Activated CD4-positive, alpha-beta memory T cell treated with anti-CD3 and anti-CD28 coated beads, Interleukin-2, amount 10 ng/mL, durations not matched to agents 7 days and 5 days (primary cell): ENCODE data around the gene CACNA2D3. TPM values are rescaled to one million over a fixed set of nuclear protein-coding genes. Genes with fewer than 3 reads are reported as not detected.

Experiments used
- CTCF ChIA-PET: fragments of 350-600 bp; sonication (Branson Sonifier 250); formaldehyde crosslinking; loops from one replicate; lab custom pipeline; 2021; ENCODE audit warnings: antibody characterized with exemption, inconsistent platforms; lab: Charles Lee
- POLR2A ChIA-PET: fragments of 350-600 bp; sonication (Branson Sonifier 250); formaldehyde crosslinking; loops from one replicate; lab custom pipeline; 2021; ENCODE audit warnings: antibody characterized with exemption; lab: Charles Lee
- DNase-seq: peaks from one replicate; pipeline ENCODE4 v3.0.0-alpha.2; 2020
- H3K27ac Mint-ChIP-seq: one replicate; pipeline ENCODE4 v1.8.0; 2021; ENCODE audit warnings: mild to moderate bottlenecking, mixed read lengths
- H3K27me3 Mint-ChIP-seq: one replicate; pipeline ENCODE4 v1.8.0; 2021; ENCODE audit warnings: mixed read lengths
- H3K36me3 Mint-ChIP-seq: one replicate; pipeline ENCODE4 v1.8.0; 2021; ENCODE audit warnings: low read depth, mixed read lengths
- H3K4me1 Mint-ChIP-seq: one replicate; pipeline ENCODE4 v1.8.0; 2021; ENCODE audit warnings: mixed read lengths
- H3K4me3 Mint-ChIP-seq: one replicate; pipeline ENCODE4 v1.8.0; 2021; ENCODE audit warnings: mild to moderate bottlenecking, mixed read lengths
- H3K9me3 Mint-ChIP-seq: one replicate; pipeline ENCODE4 v1.8.0; 2021; ENCODE audit warnings: mixed read lengths
- total RNA-seq, 2 experiments: library from RNA; stranded (reverse); gene quantifications; one replicate each; pipeline ENCODE4 v1.2.3, GENCODE V29; 2021

Gene CACNA2D3
- total RNA-seq, 2 experiments from 2014 or later, result not detected

DNA sequence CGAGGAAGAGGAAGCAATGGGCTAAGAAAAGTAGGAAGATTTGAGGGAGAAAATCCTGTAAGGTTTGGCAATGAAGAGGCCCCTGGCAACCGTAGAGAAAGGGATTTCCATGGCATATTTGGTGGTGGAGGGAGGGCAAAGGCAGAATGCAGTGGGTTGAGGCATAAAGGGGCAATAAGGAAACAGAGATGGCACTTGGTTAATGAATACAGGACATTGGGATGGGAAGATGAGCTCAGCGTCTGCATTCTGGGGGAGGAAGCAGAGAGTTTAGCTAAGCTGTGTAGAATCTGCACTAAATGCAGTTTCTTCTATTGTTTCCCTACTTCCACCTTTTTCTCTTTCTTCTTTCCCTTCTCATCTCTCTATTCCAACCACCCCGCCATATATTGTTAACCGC lies 721.9 kb downstream of the CACNA2D3 start:
- Mint-ChIP-seq H3K4me1 (no peaks in the 10 kb centered on the region), H3K27ac (no peak overlapping the region), H3K36me3 (no peaks in the 10 kb centered on the region), H3K9me3 (no peaks in the 10 kb centered on the region), H3K27me3 (no peaks in the 10 kb centered on the region), H3K4me3 (no peak overlapping the region)
- ChIA-PET POLR2A (no interaction called here), CTCF (no interaction called here)
- no peak for DNase-seq

DNA sequence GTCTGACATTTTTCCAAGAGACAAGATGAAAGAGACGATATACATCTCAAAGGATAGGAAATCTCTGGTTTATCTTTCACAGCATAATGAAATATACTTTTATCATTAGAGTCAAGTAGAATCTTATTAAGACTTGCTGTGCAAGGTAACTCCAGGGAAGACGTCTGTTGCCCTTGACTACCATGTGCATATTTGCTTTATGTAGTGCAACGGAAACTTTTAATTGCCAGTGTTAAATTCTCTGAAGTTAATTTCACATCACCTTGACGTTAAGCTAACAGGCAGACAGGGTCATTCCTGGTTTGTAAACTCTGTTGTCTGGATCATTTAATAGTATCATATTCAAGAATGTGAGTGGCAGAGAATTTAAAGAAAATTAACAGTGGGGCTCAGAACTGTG lies 722.7 kb downstream of the CACNA2D3 start:
- CTCF ChIA-PET, result no interaction called here
- POLR2A ChIA-PET, result no interaction called here
- H3K27ac Mint-ChIP-seq, result no peak overlapping the region
- H3K27me3 Mint-ChIP-seq, result no peaks in the 10 kb centered on the region
- H3K9me3 Mint-ChIP-seq, result no peaks in the 10 kb centered on the region
- no peak for DNase-seq
- H3K4me1 Mint-ChIP-seq, result no peaks in the 10 kb centered on the region
- no peaks in the 10 kb centered on the region for H3K36me3 Mint-ChIP-seq
- no peak overlapping the region for H3K4me3 Mint-ChIP-seq

DNA sequence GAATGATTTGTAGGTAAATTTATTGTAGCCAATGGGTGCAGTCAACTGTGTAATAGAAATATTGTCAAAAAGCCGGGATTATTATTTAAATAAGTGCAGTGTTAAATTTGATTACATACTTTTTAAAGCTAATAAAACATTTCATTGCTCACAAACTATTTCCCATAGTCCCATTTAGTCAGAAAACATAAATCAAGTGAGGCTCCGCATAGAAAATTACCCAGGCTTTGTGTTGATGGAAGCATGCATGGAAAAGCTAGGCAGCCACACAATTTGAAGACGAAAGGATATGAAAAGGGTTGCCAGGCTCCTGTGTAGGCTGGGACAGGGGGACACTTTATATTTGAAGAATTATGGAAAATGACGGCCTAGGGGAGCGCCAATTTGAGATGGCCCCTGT lies 723.2 kb downstream of the CACNA2D3 start:
- Mint-ChIP-seq H3K4me1 (no peaks in the 10 kb centered on the region), H3K9me3 (no peaks in the 10 kb centered on the region), H3K4me3 (no peak overlapping the region), H3K27ac (no peak overlapping the region), H3K36me3 (no peaks in the 10 kb centered on the region), H3K27me3 (no peaks in the 10 kb centered on the region)
- ChIA-PET POLR2A (no interaction called here), CTCF (no interaction called here)
- DNase-seq, result no peak

DNA sequence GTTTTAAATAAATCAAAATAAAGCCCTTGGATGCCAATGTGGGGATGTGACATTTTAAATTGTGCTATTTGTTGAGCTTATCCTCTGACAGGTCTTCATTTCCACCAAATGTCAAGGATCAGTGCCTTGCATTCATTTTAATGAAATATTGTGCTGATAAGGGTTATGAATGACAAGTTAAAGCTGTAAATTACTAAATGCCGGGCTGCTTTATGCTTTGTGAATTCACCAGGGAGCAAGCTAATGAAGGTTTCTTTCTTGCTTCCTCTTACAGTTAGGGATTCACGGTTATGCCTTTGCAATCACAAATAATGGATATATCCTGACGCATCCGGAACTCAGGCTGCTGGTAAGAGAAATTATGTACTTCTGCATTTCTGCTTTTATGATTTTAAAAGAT lies 723.8 kb downstream of the CACNA2D3 start:
- no peak for DNase-seq
- no peak overlapping the region for H3K27ac Mint-ChIP-seq
- no peak overlapping the region for H3K4me3 Mint-ChIP-seq
- no peaks in the 10 kb centered on the region for H3K9me3 Mint-ChIP-seq
- H3K27me3 Mint-ChIP-seq, result no peaks in the 10 kb centered on the region
- ChIA-PET CTCF (no interaction called here), POLR2A (no interaction called here)
- no peaks in the 10 kb centered on the region for H3K4me1 Mint-ChIP-seq
- H3K36me3 Mint-ChIP-seq, result no peaks in the 10 kb centered on the region

DNA sequence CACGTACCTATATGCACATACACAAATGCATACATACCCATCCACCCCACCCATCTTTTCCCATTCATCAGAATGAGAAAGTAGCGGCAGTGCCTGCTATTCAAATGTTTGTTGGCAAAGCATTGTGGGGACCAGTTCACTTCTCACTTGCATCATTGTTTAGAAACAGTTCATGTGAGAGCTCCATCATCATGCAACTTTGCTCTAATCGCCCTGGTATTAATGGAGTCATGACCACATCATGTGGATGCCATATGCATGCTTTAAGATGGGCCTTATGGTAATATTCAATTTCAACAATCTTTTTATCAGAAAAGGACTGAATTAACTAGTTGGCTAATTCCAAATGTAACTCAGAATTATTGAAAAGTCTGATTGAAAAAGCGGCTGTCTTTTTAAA lies 725.0 kb downstream of the CACNA2D3 start:
- H3K27me3 Mint-ChIP-seq, result no peaks in the 10 kb centered on the region
- no peaks in the 10 kb centered on the region for H3K4me1 Mint-ChIP-seq
- no peak overlapping the region for H3K4me3 Mint-ChIP-seq
- H3K27ac Mint-ChIP-seq, result no peak overlapping the region
- H3K9me3 Mint-ChIP-seq, result no peaks in the 10 kb centered on the region
- ChIA-PET POLR2A (no interaction called here), CTCF (no interaction called here)
- DNase-seq, result no peak
- no peaks in the 10 kb centered on the region for H3K36me3 Mint-ChIP-seq

DNA sequence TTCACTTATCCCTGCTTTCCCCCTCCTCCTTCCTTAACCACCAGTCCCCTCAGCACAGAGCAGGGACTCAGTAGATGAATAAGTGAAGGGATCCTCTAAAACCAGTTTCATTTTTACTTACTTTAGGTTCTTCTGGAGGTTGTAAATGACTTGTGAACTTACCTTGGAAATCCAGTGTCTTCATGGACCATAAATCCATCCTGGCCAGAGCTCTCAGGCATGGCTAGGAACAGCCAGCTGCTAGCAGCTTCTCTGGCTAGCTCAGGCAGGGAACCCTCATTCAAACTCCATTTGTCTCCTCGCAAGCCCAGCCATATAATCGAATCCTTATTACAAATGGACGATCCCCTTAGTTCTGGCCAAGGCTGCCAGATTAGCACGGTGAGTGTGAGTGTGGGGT lies 727.0 kb downstream of the CACNA2D3 start:
- POLR2A ChIA-PET, result no interaction called here
- no peaks in the 10 kb centered on the region for H3K27me3 Mint-ChIP-seq
- no peaks in the 10 kb centered on the region for H3K36me3 Mint-ChIP-seq
- H3K9me3 Mint-ChIP-seq, result no peaks in the 10 kb centered on the region
- H3K4me3 Mint-ChIP-seq, result no peak overlapping the region
- no peaks in the 10 kb centered on the region for H3K4me1 Mint-ChIP-seq
- DNase-seq, result no peak
- H3K27ac Mint-ChIP-seq, result no peak overlapping the region
- CTCF ChIA-PET, result interaction anchor here (1.5 kb wide), 1 partner anchor 18 kb away, joined by 5 read pairs; no protein-coding TSS in a partner anchor

DNA sequence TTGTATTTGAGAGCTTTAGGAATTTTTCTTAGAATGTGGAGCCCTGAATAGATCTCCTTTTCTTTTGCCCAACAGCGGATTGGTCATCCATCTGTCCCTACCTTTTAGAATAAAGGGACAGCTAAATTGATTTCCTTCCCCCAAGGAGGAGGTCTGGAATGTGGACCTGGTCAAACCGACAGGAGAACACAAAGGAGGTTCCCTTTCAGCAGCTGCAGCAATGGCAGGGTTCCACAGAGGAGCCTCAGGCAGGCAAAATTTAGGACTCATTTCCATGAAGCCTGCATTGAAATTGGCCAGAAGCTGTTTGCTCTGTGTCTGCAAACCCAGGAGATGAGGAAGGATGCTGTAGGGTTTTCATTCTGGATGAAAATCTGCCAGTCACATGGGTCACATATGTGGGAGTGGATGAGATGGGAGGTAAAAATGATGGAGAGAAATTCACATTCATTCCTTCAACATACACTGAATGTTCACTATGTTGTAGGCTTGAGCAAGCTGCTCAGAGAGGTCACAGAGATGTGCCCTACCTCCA lies 728.2 kb downstream of the CACNA2D3 start:
- no peak for DNase-seq
- H3K9me3 Mint-ChIP-seq, result no peaks in the 10 kb centered on the region
- no peak overlapping the region for H3K4me3 Mint-ChIP-seq
- H3K27me3 Mint-ChIP-seq, result no peaks in the 10 kb centered on the region
- POLR2A ChIA-PET, result no interaction called here
- H3K36me3 Mint-ChIP-seq, result no peaks in the 10 kb centered on the region
- no peaks in the 10 kb centered on the region for H3K4me1 Mint-ChIP-seq
- H3K27ac Mint-ChIP-seq, result no peak overlapping the region
- CTCF ChIA-PET, result no interaction called here

DNA sequence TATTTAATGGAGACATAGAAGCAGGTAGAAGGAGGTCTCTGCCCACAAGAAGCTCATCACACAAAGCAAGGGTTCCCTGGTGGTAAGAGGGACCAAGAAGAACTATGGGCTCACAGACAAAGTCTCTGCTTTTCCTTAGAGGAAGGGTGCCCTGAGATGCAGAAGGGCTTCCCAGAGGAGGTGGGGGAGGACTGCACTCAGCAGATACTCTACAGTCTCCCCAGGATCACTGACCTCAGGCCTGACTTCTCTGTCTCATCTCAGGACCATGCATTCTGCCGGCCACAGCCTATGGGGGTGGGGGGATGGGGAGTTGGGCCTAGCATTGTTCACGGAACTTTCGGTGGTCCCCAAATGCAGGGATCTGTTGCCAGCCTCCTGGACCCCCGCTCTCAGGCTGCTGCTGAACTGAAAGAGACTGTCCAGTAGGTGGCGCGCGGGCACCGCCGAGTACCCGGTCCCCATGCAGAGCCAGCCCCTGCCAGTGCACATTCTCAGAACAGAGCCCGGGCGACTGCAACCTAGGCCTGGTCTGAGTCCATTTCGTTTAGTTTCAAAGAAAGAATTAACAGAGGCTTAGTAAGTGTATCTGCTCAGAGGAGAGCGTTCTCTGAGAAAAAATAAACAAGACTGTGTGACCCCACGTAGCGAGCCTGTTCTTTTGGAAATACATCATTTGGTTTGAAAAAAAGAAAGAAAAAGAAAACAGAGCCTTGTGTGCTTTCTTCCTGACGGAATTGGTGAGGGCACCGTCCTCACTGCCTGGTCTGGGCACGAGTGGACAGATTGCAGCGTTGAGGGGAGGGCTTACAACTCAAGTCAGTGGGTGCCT lies 731.4 kb downstream of the CACNA2D3 start:
- no peaks in the 10 kb centered on the region for H3K9me3 Mint-ChIP-seq
- ChIA-PET CTCF (interaction anchor here (1.2 kb wide), 1 partner anchor 327 kb away, joined by 3 read pairs; no protein-coding TSS in a partner anchor), POLR2A (no interaction called here)
- no peak overlapping the region for H3K4me3 Mint-ChIP-seq
- no peaks in the 10 kb centered on the region for H3K27me3 Mint-ChIP-seq
- H3K4me1 Mint-ChIP-seq, result no peaks in the 10 kb centered on the region
- no peaks in the 10 kb centered on the region for H3K36me3 Mint-ChIP-seq
- H3K27ac Mint-ChIP-seq, result no peak overlapping the region
- DNase-seq, result peak; percentile 46

DNA sequence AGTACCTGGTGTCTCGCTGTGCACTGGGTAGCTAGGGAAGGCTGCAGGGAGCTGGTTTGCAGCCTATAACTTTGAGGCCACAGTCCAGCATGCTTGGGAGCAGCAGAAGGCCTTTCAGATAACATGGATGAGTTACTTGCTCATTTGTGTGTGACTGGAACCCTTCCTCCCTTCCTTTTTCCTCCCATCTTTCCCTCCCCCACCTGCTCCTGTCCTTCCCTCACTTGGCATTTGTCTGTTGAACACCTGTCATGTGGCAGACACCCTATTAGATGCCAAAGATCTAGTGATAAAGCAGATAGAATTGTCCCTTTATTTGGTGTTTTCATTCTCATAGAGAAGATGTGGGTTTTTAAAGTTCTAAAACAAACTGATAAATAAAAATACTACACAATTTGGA lies 733.9 kb downstream of the CACNA2D3 start:
- Mint-ChIP-seq H3K9me3 (peaks cover 4% of the 10 kb centered on the region), H3K27ac (no peak overlapping the region), H3K36me3 (no peaks in the 10 kb centered on the region), H3K27me3 (no peaks in the 10 kb centered on the region), H3K4me3 (no peak overlapping the region), H3K4me1 (no peaks in the 10 kb centered on the region)
- no peak for DNase-seq
- POLR2A ChIA-PET, result no interaction called here
- CTCF ChIA-PET, result no interaction called here

DNA sequence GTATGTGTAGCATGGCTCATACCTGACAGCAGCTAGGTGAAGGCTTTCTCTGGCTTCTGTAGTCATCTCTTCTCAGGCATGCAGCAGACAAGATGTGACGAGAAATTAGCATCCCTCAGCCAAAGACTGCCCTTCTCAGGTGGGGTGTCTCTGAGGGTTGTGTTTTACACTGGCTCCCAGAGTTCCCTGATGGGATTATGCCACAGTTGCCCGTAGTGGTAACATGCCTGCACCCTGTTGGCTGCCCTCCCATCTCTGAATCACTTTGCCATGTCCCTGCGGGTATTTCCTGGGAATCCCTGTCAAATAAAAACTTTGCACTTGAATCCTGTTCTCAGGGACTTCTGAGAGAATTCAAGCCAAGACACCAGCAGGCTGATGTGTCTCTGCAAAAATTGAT lies 735.0 kb downstream of the CACNA2D3 start:
- Mint-ChIP-seq H3K9me3 (peaks cover 4% of the 10 kb centered on the region), H3K4me3 (no peak overlapping the region), H3K27me3 (no peaks in the 10 kb centered on the region), H3K36me3 (no peaks in the 10 kb centered on the region), H3K4me1 (no peaks in the 10 kb centered on the region), H3K27ac (no peak overlapping the region)
- CTCF ChIA-PET, result no interaction called here
- POLR2A ChIA-PET, result no interaction called here
- DNase-seq, result no peak

DNA sequence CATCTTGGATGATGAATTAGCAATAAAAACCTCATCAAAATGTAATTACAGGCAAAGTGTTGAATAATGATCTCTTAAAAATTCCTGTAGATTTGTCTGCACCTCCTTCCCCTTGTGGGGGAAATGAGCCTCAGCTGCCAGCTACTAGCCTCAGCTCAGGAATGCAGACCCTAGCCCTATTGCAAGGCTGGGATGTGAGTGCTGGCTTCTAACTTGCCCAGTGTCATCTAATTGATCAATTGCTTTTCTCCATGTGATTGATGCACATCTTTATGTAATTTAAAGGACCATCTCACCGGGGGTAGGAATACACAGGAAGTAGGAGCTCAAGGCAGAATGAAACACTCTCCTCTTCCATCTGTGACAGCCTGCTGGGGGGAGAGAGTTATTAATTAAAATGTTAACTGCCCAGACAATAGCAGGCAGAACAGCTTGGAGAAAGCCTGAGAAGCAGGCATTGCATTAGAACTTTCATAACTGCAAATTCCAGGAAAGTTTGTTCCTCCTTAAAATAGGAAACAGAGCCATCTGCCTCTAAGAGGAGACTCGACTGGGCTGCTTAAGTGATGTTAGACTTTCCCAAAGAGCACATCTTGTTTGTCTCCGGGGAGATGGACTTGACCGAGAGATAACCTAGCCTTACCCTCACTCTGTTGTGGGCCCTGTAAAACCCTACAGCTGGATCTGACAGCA lies 735.9 kb downstream of the CACNA2D3 start:
- Mint-ChIP-seq H3K27me3 (no peaks in the 10 kb centered on the region), H3K4me1 (no peaks in the 10 kb centered on the region), H3K9me3 (peaks cover 4% of the 10 kb centered on the region), H3K27ac (no peak overlapping the region), H3K36me3 (no peaks in the 10 kb centered on the region), H3K4me3 (no peak overlapping the region)
- POLR2A ChIA-PET, result no interaction called here
- DNase-seq, result no peak
- CTCF ChIA-PET, result no interaction called here

DNA sequence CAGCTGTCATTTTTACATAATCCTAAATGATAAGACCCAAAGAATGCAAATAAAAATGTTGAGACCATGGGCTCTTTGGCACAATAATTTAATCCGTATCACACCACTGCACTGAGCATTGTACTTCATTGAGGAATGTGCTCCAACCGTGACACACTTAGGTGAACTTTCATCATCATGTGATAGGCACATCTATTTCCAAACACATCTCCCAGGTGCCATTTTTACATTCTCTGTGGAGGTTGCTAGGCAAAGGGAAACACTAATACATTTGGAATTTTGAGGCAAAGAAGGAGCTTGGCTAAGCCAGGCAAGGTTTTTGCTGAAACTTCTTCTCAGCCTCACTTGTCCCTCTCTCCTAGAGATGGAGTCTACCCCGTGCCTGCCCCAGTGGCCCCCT lies 736.8 kb downstream of the CACNA2D3 start:
- Mint-ChIP-seq H3K27me3 (no peaks in the 10 kb centered on the region), H3K4me3 (no peak overlapping the region), H3K36me3 (no peaks in the 10 kb centered on the region), H3K9me3 (peaks cover 4% of the 10 kb centered on the region), H3K27ac (no peak overlapping the region), H3K4me1 (no peaks in the 10 kb centered on the region)
- ChIA-PET POLR2A (no interaction called here), CTCF (no interaction called here)
- DNase-seq, result no peak

DNA sequence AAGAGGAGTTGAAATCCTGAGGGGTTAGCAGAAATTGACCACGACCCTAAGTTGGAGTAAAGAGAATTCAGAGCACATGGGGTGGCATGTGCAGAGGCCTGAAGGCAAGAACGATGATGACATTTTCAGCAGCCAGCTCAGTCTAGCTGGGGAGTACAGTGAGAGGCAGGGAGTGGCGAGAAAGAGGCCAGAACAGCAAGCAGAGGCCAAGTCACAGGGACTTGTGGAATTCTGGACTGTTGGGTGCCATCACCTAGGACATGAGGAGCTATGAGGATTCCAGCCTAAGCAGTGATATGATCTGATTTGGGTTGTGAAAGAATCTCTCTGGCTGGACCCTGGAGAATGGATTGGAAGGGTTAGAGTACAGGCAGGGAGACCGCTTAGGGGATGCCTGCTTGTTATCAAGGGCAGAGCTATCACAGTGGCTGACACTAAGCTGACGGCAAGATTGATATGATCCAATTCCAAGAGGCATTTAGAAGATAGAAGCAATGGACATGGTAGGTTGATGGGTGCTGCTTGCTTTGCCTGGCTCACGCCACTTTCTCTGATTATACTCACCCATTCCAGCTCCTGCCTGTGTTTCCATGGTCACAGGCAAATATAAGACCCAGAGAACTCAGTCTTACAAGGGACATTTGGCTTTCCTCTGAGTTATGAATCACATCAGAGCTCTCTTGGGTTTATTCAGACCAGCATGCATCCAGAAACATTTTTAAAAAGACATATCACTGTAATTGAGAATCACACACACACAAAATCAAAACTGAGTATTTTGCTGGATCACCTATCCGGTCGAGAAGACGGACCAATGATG lies 739.1 kb downstream of the CACNA2D3 start:
- CTCF ChIA-PET, result interaction anchor here (0.8 kb wide), 1 partner anchor 10 kb away, joined by 3 read pairs; no protein-coding TSS in a partner anchor
- Mint-ChIP-seq H3K4me3 (no peak overlapping the region), H3K27me3 (no peaks in the 10 kb centered on the region)

More for the DNA sequence above, 739.1 kb downstream of the CACNA2D3 start:
- no peaks in the 10 kb centered on the region for H3K4me1 Mint-ChIP-seq
- POLR2A ChIA-PET, result no interaction called here
- H3K27ac Mint-ChIP-seq, result no peak overlapping the region
- no peak for DNase-seq
- no peaks in the 10 kb centered on the region for H3K36me3 Mint-ChIP-seq
- H3K9me3 Mint-ChIP-seq, result peaks cover 4% of the 10 kb centered on the region
